22Rv1 (cell line): Measurements from ENCODE around the gene WASL.
"Not testable (repeated sequence)": the region's sequence is repeated elsewhere in the genome, so short reads cannot be mapped to it uniquely, and the experiment has no call there.

Experiments
- H3K27ac ChIP-seq: fragments of 450-650 bp; 2 replicates; pipeline ENCODE4 v1.5.1; 2017
- ZFX ChIP-seq: fragments of 450-650 bp; IDR thresholded peaks from 2 replicates; pipeline ENCODE4 v1.6.1; 2017; ENCODE audit warnings: antibody characterized with exemption, borderline replicate concordance
- TF ChIP-seq, protein P1 (sequence below): fragments of 450-650 bp; IDR thresholded peaks from 2 replicates; pipeline ENCODE4 v1.5.1; 2017; ENCODE audit warnings: mild to moderate bottlenecking

Gene WASL

DNA sequence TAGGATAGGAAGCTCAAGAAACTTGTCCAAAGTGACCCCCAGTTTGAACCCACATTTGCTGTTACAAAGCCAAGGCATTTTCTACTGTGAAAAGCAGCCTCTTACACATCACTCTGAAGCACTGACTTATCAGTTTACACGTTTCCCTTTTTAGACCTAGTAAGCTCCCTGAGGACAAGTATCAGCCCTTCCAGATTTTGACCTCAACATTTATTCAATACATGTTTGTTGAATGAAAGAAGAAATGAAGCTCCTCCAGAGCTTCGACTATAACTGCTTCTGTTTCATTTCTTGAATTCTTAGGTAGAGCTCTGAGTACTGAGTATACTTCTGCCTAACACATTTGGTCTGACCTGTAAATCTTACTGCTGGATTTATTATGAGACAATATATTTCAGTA is 2.7 kb downstream of the WASL start:
- H3K27ac ChIP-seq = no peak overlapping the region
- no peak for TF ChIP-seq ZFX
- TF ChIP-seq, protein P1, sequence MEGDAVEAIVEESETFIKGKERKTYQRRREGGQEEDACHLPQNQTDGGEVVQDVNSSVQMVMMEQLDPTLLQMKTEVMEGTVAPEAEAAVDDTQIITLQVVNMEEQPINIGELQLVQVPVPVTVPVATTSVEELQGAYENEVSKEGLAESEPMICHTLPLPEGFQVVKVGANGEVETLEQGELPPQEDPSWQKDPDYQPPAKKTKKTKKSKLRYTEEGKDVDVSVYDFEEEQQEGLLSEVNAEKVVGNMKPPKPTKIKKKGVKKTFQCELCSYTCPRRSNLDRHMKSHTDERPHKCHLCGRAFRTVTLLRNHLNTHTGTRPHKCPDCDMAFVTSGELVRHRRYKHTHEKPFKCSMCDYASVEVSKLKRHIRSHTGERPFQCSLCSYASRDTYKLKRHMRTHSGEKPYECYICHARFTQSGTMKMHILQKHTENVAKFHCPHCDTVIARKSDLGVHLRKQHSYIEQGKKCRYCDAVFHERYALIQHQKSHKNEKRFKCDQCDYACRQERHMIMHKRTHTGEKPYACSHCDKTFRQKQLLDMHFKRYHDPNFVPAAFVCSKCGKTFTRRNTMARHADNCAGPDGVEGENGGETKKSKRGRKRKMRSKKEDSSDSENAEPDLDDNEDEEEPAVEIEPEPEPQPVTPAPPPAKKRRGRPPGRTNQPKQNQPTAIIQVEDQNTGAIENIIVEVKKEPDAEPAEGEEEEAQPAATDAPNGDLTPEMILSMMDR = no peak

DNA sequence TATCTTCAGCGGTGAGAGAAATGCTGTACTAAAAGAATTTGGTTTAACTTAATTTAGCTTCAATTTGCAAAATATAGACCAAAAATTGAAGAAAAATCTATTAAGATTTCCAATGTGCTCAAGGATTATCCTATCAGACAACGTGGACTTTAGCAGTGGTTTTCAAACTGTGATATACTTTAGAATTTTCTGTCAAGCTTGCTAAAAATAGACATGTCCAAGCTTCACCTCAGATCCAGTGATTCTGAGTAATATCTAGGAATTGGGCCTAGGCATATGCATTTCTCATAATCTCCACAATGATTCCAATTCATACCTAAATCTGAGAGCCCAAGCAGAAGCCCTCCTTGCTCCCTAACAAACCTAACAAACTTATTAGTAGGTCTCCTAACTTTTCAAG is 3.4 kb downstream of the WASL start:
- H3K27ac ChIP-seq = no peak overlapping the region
- TF ChIP-seq, protein P1 = no peak
- TF ChIP-seq ZFX = no peak

DNA sequence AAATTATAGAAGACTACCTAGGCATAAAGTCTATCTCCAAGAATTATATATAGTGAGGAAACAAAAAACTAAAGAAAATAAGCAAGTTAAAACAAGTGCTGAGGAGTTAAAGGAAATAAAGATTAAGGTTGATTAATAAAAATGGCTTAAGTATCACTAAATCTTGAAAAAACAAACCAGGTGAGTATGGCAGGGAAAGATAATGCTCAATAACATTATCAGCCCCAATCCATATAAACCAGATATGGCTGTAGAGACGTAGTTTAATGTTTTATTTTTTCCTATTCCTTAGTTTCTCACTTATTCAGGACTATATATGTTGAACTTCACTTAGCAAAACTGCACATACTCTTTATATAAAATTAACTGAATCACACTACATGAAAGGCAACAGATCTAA is 4.4 kb downstream of the WASL start:
- TF ChIP-seq, protein P1 = no peak
- TF ChIP-seq ZFX = no peak
- H3K27ac ChIP-seq = no peak overlapping the region

DNA sequence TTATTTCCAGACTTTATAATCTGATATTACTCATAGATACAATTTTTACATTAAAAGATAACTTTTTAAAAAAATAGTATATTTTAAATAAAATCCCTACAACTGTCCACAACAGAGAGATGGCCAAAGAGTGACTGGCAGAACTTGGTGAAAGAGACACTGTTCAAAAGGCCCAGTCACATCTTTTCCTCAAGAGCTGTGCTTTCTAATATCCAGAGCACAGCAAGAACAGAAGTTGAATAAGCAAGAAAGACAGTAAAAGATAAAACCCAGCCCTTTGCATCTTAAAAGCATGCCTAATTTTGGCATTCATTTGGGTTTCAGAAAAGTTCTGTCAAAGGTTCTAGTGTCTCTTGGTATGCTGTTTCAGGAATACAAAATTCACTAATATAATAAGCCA is 6.9 kb downstream of the WASL start:
- TF ChIP-seq ZFX = no peak
- TF ChIP-seq, protein P1 = no peak
- no peak overlapping the region for H3K27ac ChIP-seq

DNA sequence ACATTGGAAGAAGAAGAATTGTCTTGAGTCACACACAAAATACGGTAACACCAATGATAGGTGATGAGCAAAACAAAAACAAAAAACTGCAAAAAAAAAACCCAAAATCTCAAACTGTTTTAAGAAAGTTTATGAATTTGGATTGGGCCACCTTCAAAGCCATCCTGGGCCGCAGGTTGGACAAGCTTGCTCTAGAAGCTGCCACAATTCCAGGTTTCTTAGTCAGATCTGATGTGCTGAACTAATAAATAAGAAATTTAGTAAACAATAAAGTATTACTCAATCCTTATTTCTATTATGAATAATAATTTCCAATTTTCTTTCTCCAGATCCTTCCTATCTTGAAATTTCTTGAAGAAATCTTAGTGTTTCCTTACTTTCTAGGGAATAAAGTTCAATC is 10.0 kb downstream of the WASL start:
- no peak for TF ChIP-seq ZFX
- H3K27ac ChIP-seq = peak overlapping the region; percentile 48

DNA sequence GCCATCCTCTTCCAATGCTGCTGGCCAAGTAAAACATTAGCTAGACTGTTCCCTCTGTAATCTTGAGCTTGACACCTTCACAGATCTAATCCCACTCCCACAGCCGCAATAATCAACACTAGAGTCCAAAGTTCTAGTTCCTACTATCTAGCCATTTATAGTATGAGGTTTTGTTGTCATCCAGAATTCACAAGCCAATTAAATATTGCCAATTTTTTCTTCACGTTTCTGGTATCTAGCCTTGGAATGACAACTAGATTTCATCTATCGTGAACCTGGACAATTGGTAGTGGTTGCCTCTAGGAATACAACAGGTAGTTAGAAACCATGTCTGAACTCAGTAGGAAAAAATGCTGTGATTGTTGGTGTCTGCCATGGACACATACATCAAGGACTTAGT is 10.4 kb downstream of the WASL start:
- H3K27ac ChIP-seq = peak overlapping the region; percentile 48
- TF ChIP-seq, protein P1 = no peak
- no peak for TF ChIP-seq ZFX

DNA sequence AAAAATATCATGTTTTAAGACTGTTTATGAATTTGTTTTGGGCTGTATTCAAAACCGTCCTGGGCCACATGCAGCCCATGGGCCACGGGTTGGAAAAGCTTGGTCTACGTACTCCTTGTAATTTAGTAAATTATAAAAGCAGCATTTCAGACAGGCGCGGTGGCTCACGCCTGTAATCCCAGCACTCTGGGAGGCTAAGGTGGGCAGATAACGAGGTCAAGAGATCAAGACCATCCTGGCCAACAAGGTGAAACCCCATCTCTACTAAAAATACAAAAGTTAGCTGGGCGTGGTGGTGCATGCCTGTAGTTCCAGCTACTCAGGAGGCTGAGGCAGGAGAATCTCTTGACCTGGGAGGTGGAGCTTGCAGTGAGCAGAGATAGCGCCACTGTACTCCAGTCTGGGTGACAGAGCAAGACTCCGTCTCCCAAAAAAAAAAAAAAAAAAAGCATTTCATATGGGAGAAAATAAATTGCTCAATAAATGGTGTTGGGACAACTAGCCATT is 11.6 kb downstream of the WASL start:
- H3K27ac ChIP-seq = not testable (repeated sequence)

DNA sequence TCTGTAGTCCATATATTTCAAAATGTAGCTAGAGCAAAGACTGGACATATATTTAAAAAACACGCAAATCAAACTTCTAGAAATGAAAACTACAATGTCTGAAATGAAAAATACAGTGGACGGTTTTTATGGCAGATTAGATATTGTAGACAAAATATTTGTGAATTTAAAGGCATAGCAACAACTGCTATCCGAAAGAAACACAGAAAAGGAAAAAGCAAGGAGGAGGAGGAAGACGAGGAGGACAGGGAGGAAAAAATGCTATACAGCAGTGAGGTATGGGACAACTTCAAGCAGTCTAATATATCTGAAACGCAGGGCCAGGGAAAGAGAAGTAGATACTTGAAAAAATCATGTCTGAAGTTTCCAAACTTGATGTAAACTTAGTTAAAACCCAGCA is 13.3 kb downstream of the WASL start:
- TF ChIP-seq, protein P1 = no peak
- TF ChIP-seq ZFX = no peak
- no peak overlapping the region for H3K27ac ChIP-seq
